HG03025 (cell line): ENCODE results near the gene MIPOL1.
"Not testable (repeated sequence)": the region's sequence is repeated elsewhere in the genome, so short reads cannot be mapped to it uniquely, and the experiment has no call there.

Experiments
- ATAC-seq: cut with Tn5 transposase; IDR thresholded peaks from one replicate; pipeline ENCODE4 v1.9.1; 2021; ENCODE audit warnings: mild to moderate bottlenecking, moderate library complexity; ENCODE audit not compliant: unreplicated experiment, low FRiP score

MIPOL1 gene

DNA sequence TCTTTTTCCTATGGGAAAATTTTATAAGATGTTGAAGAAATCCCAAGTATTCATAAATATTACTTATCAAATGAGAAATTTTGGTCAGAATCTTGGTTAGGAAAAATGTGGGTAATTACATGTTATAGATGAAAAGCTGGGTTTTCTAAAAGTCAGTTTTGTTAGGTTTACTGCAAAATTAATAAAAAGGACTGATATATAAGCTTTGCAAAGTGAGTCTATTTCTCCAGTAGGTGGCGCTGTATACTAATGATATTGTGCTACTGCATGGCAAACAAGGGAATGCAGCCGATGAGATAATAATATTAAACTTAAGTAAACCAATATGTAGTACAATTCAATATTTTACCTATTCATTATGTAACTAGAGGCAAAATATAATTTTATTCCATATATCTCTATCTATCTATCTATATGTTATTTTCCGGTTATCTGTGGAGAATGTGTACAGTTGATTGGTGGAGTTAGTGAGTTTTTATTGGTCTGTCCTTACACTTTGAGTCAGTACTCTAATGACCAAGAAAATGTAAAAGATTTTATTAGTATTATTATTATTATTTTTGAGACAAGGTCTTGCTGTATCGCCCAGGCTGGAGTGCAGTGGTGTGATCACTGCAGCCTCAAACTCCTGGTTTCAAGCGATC is 32.9 kb downstream of the MIPOL1 start:
- no peak for ATAC-seq

DNA sequence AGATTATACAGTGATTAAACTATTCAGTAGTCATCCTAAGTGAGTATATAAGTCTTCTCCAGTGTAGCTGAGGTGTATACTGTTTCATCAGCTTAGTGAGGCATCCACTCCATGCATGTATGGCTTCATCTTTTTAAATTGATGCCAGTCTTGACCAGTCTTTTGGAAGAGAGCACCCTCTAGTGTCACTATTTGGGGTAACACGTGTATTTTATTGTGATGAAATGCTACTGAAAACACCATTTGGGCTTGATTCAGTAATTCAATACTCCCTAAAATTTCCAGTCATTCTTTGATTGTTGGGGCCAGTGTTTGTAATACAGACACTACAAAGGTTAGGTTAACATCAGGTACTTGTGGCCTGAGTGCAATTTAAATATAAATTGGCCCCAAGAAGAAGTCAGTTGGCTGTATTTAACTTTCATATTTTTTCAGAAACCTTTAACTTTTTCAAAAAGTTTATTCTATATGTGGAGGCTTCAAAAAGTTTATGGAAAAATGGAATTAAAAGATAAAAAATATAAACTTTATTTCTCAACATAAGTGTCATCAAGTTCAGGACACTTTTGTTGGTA is 35.3 kb downstream of the MIPOL1 start:
- ATAC-seq = no peak

DNA sequence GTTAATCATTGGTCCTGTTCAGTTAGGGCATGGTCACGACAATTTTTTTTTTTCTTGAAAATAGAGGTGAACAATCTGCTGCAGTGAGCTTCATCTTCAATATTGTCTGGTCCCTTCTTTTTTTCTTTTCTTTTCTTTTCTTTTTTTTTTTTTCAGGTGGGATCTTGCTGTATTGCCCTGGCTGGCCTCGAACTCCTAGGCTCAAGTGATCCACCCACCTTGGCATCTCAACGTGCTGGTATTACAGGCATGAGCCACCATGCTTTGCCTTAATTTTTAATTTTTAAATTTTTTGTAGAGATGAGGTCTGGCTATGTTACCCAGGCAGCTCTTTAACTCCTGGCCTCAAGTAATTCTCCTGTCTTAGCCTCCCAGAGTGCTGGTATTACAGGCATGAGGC is 36.5 kb downstream of the MIPOL1 start:
- ATAC-seq = no peak

DNA sequence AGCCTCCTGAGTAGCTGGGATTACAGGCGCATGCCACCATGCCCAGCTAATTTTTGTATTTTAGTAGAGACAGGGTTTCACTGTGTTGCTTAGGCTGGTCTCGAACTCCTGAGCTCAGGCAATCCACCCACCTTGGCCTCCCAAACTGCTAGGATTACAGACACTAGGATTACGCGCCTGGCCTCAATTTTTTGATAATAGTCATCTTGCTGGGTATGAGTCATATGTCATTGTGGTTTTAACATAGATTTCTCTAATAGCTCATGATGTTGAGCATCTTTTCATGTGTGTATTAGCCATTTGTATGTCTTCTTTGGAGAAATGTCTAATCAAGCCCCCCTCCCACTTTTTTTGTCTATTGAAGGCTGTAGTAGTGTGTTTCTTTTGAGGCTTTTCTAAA is 38.3 kb downstream of the MIPOL1 start:
- not testable (repeated sequence) for ATAC-seq

DNA sequence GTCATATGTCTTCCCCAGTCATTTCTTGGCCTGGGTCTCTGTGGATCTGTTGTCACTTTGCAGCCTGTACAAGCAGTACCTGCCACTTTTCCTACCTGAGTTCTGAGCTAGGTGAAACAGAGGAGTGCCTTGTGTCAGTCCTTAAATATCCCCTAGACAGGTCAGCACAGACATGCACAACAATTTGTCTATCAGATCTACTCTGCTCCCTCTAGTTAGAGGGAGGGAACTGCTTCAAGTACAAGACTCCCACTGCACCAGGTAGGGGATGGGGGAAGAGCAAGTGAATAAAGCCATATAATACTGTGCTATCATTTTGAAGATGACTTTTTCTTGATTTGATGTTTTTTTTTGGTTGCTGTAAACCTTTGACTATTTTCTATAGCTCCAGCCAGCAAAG is 39.4 kb downstream of the MIPOL1 start:
- no peak for ATAC-seq

DNA sequence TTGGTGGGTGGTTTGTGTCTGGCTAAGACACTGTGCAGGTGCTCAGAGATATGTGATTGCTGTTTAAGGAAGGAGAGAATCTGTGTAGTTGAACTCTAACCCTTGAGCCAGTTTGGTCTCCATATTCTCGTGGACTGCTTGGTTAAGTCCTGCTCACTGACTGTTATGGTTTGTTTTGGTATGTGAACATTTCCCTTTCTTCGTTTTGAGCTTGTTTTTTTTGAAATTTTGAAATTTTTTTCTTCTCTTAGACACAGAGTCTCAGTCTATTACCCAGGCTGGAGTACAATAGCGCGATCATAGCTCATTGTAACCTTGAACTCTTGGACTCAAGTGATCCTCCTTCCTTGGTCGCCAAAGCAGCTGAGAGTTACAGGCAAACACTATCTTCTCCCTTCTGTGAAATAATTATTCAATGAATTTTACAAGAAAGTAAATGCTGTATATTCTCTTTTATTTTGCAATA is 40.0 kb downstream of the MIPOL1 start:
- ATAC-seq = no peak

DNA sequence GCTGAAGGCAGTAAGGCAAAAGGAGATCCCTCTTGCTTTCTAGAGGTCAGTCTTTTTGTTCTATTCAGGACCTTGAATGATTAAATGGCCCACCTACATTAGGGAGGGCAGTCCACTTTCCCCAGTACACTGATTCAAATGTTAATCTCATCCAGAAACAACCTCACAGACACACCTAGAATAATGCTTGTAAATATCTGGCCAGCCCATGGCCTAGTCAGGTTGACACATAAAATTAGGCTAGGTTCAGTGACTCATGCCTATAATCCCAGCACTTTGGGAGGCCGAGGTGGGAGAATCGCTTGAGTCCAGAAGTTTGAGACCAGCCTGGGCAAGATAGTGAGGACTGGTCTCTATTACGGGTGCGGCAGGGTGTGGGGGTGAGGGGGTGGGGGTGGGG is 43.5 kb downstream of the MIPOL1 start:
- ATAC-seq = no peak

DNA sequence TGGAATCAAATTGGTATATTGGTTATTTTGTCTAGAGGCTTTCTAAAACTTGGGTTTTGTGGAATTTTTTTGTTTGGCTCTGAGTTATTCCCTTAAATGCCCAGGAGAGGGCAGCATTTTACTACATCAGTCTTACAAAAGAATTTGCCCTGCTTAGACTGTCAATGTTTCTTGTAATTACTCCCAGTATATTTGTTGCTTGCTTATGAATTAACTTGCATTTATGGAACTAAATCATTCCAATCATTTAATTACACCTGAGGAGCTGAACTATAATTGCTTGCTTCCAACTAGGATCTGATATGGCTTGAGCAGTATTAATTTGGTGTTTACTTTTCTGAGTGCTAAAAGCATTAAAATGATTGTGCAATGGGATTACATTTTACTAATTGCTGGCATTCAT is 48.7 kb downstream of the MIPOL1 start:
- ATAC-seq = no peak

DNA sequence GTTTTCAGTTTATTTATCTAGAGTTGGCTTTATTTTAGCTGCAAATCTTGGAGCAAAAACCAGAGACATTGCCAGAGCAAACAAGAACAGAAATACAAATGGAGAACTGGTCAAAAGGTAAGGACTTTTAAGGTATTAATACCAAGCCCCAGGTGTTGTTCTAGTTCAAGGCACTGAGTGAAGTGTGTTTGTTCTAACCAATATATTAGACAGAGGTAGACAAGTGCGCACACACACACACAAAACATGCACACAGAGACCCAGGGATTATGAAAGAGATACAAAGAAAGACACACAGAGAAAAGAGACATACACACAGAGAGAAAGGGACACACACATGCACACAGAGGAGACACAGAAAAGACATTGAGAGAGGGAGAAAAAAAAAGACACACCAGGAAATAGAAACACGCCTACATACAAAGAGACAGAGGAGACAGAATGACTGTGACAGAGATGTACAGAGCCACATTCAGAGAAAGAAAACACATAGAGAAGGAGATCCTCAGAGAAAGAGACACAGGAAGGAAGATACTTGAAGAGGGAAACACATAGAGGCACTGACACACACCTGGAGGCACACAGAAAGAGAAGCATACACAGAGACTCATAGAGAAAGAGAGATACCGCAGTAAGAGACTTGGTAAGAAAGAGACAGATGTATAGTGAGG is 50.2 kb downstream of the MIPOL1 start:
- ATAC-seq = no peak

DNA sequence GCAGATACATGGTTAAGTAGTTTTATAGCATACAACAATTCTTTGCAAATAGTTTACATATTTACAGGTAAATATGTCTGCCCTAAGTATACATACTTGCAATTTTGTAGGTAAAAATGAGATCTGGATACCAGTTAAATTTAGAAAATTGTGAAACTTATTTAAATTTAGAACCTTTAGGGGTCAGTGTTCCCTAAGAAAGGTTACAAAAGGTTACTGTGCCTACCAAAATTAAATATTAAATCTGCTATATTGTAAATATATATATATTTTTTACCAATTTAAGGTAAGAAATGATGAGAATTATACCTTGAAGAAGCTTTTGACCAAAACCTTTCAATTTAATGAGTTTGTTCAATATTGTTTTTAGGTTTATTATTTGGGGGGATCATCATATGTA is 54.0 kb downstream of the MIPOL1 start:
- ATAC-seq = no peak

DNA sequence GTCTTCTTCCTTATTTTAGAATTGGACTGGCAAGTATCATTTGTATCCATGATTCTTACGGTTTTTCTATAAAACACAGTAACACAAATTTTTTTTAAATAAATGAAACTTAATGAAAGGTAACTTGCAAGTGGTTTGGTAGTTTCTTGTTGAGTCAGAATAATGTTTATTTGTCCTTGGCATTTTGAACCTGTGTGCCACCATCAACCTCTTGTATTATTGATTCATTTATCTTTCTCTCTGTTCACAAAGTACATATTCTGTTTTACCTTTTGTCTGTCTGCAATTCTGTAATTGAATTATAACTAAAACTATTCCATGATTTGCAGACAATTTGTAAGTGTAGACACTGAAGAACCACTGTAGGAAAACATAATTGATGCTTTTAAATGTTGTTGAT is 54.7 kb downstream of the MIPOL1 start:
- no peak for ATAC-seq

DNA sequence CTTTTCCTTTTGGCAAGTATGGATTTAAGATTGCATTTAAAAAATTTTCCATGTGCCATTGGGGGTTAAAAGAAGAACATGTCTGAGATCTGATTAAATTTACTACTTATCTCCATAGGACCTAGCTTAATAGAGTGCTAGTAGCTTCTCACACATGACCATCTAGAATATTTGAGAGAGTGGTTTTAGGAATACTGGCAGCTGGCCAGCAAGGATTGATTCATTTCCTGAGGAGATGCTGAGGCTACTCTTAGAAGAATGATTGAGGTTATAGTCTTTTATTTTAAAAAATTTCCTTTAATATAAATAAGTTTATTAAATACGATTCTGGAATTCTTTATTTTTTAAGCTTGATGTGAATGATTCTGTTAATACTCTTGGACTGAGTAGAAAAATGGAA is 56.2 kb downstream of the MIPOL1 start:
- ATAC-seq = no peak

DNA sequence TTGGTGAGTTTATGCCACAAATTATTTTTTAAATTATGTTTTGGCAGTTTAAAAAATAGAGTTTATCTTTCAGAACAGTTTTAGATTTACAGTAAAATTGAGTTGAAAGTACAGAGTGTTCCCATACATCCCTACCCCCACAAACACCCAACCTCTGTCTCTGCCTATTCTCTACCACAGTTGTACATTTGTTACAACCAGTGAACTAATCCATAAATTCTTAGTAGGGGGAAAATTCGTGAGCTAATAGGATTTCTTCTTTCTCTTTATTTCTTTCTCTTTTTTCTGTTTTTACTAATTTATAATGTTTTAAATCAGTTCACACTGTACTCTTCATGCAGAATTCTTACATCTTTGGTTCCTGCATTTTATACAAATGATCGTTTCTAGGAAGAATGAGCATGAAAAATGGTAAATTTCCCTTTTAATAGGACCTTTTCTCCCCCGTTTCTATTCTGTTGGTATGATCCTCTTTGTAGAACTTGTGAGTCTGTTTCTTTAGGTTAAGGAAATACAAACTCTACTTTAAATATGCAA is 56.7 kb downstream of the MIPOL1 start:
- ATAC-seq = no peak

DNA sequence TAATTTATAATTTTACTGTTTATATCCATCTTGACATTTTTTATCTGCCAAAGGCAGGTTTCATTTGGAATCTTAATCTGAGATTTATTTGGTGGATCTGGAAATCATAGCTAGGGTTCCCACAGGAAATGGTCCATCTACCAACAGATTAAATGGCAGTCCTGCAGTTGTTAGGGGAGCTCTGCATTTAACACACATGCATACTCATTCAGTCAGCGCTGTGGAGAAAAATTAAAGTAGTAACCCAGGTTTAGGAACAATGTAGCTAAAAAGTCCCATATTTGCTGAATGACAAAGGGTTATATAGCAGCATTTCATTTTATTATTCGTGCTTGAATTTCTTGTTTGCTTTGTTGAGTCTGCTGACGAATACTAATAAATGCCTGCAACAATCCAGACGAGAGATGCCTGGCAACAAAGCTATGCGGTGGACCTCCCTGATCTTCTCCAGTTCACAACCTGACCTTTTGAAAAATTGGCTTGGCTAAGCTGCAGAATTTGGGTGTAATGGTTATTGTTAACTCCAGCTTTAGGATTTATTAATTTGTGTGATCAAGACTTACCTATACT is 59.8 kb downstream of the MIPOL1 start:
- no peak for ATAC-seq

DNA sequence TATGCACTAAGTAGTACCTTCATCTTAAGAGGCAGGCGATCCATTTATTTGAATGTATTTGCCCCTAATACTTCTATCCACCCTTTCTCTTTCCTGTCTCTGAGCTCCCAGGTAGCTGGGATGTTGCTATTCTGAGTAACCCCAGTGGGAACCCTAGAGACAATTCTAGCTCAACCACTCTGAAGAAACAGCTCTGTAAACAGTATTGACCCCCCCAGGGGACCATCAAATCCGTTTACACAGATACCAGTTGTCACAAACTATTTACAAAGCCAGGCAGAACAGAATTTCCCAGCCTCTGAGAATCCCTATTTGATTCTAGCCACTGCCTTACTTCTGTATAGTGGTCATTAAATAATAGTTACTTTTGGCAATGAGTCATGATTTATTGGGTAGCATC is 64.9 kb downstream of the MIPOL1 start:
- ATAC-seq = no peak

DNA sequence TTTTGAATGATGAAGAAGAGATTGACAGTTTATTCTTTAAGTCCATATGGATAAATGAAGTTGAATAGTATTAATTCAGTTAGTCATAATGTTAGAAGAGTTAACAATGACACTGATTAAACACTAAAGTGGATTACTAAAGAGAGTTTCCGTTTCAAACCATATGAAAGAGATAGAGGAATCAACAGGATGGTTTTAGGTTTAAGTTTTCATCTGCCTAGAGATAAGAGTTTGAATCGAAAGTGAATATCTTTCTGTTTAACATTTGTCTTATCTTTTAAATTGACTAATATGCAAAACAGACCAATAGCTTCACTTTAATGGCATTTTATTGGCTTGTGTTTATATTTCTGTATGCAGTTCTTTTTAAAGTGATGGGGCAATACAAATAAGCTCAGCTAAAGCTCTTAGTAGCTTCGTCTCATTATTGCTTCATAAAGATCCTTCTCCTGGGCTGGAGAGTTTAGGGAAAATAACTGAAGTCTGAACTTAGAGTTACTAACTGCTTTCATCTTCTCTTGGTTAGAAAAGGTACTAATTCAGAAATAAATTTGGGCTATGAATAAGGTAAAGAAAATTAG is 66.0 kb downstream of the MIPOL1 start:
- no peak for ATAC-seq

DNA sequence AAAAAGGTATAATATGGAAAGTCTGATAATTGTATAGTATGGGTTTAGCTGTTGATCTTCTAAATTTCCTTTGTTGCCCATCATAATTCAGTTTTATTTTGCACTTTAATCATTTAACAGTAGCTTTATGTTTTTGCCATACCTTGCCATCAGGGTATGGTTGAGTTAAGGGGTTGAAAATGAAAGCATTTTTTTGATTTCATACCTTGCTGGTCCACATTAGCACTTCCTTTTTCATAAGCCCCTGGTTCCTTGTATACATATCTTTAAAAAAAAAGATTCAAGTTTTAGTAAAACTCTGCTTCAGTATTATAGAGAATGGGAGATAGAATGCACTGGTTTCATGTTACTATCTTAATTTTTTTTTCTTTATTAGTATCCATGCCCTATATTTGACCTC is 71.1 kb downstream of the MIPOL1 start:
- ATAC-seq = no peak

DNA sequence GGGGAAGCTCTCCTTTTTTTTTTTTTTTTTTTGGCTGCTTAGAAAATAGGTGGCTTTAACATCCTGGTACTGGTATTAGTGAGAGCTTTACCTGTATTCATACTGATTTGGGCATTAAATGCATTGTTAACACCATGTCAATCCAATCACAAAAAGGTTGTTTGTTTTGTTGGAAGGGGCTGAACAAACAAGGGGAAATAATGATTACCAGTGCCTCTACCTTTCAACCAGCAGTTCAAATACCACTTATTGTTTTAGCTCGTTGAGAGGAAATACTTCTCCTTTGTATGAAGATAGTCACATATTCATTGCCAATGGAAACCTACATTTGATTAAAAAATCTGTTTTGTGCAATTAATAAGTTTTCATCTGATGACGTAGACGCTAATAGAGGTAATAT is 72.9 kb downstream of the MIPOL1 start:
- ATAC-seq = no peak

DNA sequence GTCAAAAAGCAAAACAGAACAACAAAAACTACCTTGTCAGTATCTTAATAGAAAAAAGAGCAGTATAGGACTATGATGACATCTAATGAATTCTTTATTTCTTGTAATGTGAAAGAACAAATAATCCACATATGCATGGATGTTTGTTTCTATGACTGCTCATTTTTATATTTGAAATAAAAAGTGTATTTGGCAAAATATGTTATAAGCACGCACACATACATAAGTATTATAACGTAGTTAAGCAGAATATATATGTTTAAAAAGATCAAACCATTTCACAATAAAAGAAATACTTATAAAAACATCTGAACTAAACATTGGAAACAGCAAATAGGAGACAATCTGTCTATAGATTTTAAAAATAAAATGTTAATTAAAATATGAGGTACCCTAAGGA is 74.8 kb downstream of the MIPOL1 start:
- ATAC-seq = no peak

DNA sequence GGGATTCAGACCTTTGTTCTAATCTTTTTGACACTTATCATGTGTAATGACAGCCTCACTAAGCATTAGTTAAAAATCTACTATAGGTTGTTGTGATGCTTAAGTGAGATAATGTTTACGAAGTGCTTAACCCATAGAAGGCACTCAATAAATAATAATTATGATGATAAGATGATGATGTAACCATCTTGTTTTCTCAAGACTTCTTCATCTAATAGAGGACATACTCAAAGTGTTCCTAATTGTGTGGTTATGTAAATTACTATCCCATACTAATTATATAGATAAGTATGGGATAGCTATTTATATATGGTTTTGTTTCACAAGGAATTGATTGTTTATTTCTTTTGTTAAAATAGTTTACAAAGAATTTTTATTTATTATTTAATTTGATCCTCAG is 76.9 kb downstream of the MIPOL1 start:
- no peak for ATAC-seq

DNA sequence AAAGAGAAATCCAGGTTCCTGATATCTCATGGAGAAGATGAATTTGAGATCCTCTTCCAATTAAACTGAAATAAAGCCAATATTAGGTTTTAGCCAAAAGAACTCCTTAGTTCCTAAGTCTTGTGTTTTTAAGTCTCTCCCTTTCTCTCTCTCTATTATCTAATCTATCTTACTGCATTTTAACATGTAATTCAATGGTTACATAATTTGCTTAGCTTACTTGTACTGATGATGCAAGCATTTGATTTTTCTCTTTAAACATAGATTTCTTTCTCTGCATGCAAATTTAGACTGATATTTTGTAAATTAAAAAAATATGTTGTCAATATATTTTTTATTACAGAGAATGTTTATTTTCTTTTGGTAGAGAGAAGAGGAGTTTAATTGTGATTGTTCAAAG is 78.2 kb downstream of the MIPOL1 start:
- no peak for ATAC-seq
